DOHH2 (cell line): Measurements from ENCODE around the gene DPP8.

ENCODE experiments used
- EZH2phosphoT487 ChIP-seq: fragments of 200-600 bp; sonication (generic); IDR thresholded peaks from 2 replicates; pipeline ENCODE4 v1.6.1; 2017; ENCODE audit warnings: borderline replicate concordance, mild to moderate bottlenecking, antibody characterized with exemption, low read length, moderate library complexity, mixed read lengths
- TF ChIP-seq, protein P1 (sequence below): fragments of 200-600 bp; sonication (generic); IDR thresholded peaks from one replicate; pipeline ENCODE4 v1.5.1; 2014; ENCODE audit warnings: antibody characterized with exemption, mild to moderate bottlenecking, low read depth, low read length; ENCODE audit not compliant: poor library complexity, severe bottlenecking

DNA sequence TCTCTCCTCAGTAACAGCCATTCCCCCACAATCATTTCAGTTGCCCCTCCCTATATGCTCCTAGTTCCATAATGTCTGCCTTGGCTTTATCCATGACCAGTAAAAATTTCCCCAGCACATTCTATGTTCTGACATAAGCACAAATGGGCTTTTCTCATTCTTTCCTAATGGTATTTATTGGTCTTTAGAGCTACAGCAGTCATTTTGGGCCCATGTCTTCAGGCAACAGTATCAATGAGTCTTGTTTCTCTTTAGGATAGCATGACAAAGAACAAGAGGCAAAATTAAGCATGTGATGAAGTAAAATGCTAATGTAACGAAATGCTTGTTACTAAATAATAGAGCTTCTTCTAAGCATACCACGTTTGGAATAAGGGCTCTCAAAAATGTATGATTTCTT is 8.2 kb downstream of the DPP8 start:
- TF ChIP-seq, protein P1, sequence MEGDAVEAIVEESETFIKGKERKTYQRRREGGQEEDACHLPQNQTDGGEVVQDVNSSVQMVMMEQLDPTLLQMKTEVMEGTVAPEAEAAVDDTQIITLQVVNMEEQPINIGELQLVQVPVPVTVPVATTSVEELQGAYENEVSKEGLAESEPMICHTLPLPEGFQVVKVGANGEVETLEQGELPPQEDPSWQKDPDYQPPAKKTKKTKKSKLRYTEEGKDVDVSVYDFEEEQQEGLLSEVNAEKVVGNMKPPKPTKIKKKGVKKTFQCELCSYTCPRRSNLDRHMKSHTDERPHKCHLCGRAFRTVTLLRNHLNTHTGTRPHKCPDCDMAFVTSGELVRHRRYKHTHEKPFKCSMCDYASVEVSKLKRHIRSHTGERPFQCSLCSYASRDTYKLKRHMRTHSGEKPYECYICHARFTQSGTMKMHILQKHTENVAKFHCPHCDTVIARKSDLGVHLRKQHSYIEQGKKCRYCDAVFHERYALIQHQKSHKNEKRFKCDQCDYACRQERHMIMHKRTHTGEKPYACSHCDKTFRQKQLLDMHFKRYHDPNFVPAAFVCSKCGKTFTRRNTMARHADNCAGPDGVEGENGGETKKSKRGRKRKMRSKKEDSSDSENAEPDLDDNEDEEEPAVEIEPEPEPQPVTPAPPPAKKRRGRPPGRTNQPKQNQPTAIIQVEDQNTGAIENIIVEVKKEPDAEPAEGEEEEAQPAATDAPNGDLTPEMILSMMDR = no peak
- TF ChIP-seq EZH2phosphoT487 = no peak
